ENCODE results near the gene NLRP3.
"Not testable (repeated sequence)": the region's sequence is repeated elsewhere in the genome, so short reads cannot be mapped to it uniquely, and the experiment has no call there.

NLRP3 gene

GRCh38 chr1:247474367-247474766 is 58.4 kb downstream of the NLRP3 start:
- no peak for DNase-seq

GRCh38 chr1:247475793-247476192 is 59.8 kb downstream of the NLRP3 start:
- no peak for DNase-seq

DNA sequence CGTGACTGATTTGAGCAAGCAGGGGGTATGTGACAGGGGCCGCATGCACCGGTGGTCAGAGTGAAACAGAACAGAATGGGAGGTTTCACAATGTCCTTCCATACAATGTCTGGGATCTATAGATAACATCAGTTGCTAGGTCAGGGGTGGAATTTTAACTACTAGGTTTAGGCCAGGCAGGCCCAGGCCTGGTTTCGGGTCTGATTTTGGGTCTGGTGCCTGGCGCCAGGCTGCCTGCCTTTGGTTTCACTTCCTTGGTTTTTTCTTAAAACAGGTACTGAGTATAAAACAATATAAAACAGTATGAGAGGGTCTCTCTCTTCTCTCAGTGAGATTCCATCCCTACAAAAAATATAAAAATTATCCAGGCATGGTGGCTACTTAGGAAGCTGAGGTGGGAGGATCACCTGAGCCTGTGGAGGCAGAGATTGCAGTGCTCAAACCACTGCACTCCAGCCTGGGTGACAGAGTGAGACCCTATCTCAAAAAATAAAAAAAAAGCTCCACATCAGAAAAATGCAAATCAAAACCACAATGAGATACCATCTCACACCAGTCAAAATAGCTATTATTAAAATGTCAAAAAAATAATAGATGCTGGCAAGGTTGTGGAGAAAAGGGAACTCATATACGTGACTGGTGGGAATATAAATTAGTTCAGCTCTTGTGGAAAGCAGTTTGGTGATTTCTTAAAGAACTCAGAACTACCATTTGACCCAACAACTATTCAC is 60.5 kb downstream of the NLRP3 start:
- not testable (repeated sequence) for DNase-seq

- DNase-seq: no peak
These were observed 66.8 kb downstream of the NLRP3 start for GRCh38 chr1:247482747-247483146.

- peak; percentile 16 for DNase-seq
These were observed 71.1 kb downstream of the NLRP3 start for GRCh38 chr1:247487057-247487456.

DNA sequence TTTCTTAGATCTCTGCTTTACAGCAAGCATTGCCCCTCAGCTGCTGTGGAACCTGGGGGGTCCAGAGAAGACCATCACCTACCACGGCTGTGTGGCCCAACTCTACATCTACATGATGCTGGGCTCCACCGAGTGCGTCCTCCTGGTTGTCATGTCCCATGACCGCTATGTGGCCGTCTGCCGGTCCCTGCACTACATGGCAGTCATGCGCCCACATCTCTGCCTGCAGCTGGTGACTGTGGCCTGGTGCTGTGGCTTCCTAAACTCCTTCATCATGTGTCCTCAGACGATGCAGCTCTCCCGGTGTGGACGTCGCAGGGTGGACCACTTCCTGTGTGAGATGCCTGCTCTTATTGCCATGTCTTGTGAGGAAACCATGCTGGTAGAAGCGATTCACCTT is 75.4 kb downstream of the NLRP3 start:
- DNase-seq: no peak

- DNase-seq: no peak
These were observed 77.1 kb downstream of the NLRP3 start for GRCh38 chr1:247493106-247493505.

DNA sequence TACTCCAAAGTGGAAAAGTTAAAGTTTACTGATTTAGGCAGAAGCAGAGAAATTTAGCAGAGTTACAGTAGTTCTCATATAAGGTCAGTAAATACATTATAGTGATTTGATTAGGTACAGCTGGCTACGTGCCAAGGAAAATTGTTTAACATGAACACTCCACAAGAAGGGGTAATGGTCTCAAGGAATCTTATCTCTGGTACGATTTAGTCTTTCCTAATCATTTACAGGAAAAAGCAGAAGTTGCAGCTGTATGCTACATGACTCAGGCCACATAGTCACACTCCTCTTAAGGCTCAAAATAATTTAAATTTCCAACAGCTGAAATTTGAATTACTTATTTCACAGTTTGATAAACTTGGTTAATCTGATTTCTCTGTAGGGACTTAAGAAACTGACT is 78.8 kb downstream of the NLRP3 start:
- DNase-seq: no peak

- peak; percentile 2 for DNase-seq
These were observed 80.8 kb downstream of the NLRP3 start for GRCh38 chr1:247496581-247497285.

All from NCI-H774 (cell line).